H9 (cell line): Measurements from ENCODE around the gene NUDT3. TPM values are rescaled to one million over a fixed set of nuclear protein-coding genes. Genes with fewer than 3 reads are reported as not detected.

ENCODE experiments used
- DNase-seq: peaks from one replicate; pipeline ENCODE4 v3.0.0-alpha.2; 2017
- H2AFZ ChIP-seq: one replicate; pipeline ENCODE4 v1.6.1; 2013; ENCODE audit warnings: mild to moderate bottlenecking, low read length, control low read depth, moderate library complexity
- H2AK5ac ChIP-seq: 2 replicates; pipeline ENCODE4 v1.6.1; 2013; ENCODE audit warnings: low read length, control low read depth, mixed read lengths; ENCODE audit not compliant: insufficient read length
- H2BK120ac ChIP-seq: one replicate; pipeline ENCODE4 v1.6.1; 2013; ENCODE audit warnings: low read depth, mild to moderate bottlenecking, low read length, control low read depth, inconsistent platforms; ENCODE audit not compliant: poor library complexity, severe bottlenecking
- H2BK12ac ChIP-seq: 2 replicates; pipeline ENCODE4 v1.6.1; 2013; ENCODE audit warnings: low read length, control low read depth, mixed read lengths, low read depth; ENCODE audit not compliant: insufficient read length
- H2BK15ac ChIP-seq: 2 replicates; pipeline ENCODE4 v1.6.1; 2013; ENCODE audit warnings: low read depth, low read length, control low read depth
- H2BK20ac ChIP-seq: one replicate; pipeline ENCODE4 v1.6.1; 2013; ENCODE audit warnings: low read depth, mild to moderate bottlenecking, low read length, control low read depth, inconsistent platforms; ENCODE audit not compliant: poor library complexity, severe bottlenecking
- H2BK5ac ChIP-seq: 2 replicates; pipeline ENCODE4 v1.6.1; 2013; ENCODE audit warnings: low read length, control low read depth, mixed read lengths; ENCODE audit not compliant: insufficient read length
- H3K14ac ChIP-seq: 2 replicates; pipeline ENCODE4 v1.6.1; 2013; ENCODE audit warnings: low read length, control low read depth; ENCODE audit not compliant: insufficient read depth
- H3K18ac ChIP-seq: 2 replicates; pipeline ENCODE4 v1.6.1; 2013; ENCODE audit warnings: low read depth, mild to moderate bottlenecking, mixed read lengths, low read length, control low read depth; ENCODE audit not compliant: insufficient read length
- H3K23ac ChIP-seq: 2 replicates; pipeline ENCODE4 v1.6.1; 2013; ENCODE audit warnings: low read length, control low read depth, mixed read lengths, low read depth; ENCODE audit not compliant: insufficient read length
- H3K23me2 ChIP-seq: 2 replicates; pipeline ENCODE4 v1.6.1; 2013; ENCODE audit warnings: low read depth, mild to moderate bottlenecking, mixed read lengths, low read length, control low read depth; ENCODE audit not compliant: insufficient read length, poor library complexity, severe bottlenecking
- H3K27ac ChIP-seq: 2 replicates; pipeline ENCODE4 v1.5.1; 2013; ENCODE audit warnings: low read length, control low read depth, mixed read lengths, low read depth; ENCODE audit not compliant: insufficient read length
- H3K27me3 ChIP-seq: 2 replicates; pipeline ENCODE4 v1.6.1; 2013; ENCODE audit warnings: low read length, control low read depth, inconsistent platforms; ENCODE audit not compliant: insufficient read depth
- H3K4ac ChIP-seq: 2 replicates; pipeline ENCODE4 v1.6.1; 2013; ENCODE audit warnings: low read depth, mild to moderate bottlenecking, control low read depth, inconsistent platforms, low read length, moderate library complexity
- H3K4me1 ChIP-seq: 2 replicates; pipeline ENCODE4 v1.6.1; 2013; ENCODE audit warnings: low read length, control low read depth, inconsistent platforms; ENCODE audit not compliant: insufficient read depth
- H3K4me2 ChIP-seq: 2 replicates; pipeline ENCODE4 v1.6.1; 2013; ENCODE audit warnings: low read length, control low read depth, mixed read lengths; ENCODE audit not compliant: insufficient read length, insufficient read depth
- H3K56ac ChIP-seq: 2 replicates; pipeline ENCODE4 v1.6.1; 2013; ENCODE audit warnings: low read depth, mild to moderate bottlenecking, mixed read lengths, low read length, control low read depth; ENCODE audit not compliant: insufficient read length
- H3K79me1 ChIP-seq: 2 replicates; pipeline ENCODE4 v1.6.1; 2013; ENCODE audit warnings: low read depth, mild to moderate bottlenecking, moderate library complexity, low read length, control low read depth, inconsistent platforms; ENCODE audit not compliant: insufficient read depth, poor library complexity, severe bottlenecking
- H3K79me2 ChIP-seq: 2 replicates; pipeline ENCODE4 v1.6.1; 2013; ENCODE audit warnings: low read length, control low read depth, inconsistent platforms; ENCODE audit not compliant: insufficient read depth
- H3K9ac ChIP-seq: 2 replicates; pipeline ENCODE4 v1.6.1; 2013; ENCODE audit warnings: low read length, control low read depth, mixed read lengths; ENCODE audit not compliant: insufficient read length; ENCODE audit errors: extremely low read depth
- H3K9me3 ChIP-seq: one replicate; pipeline ENCODE4 v1.6.1; 2013; ENCODE audit warnings: low read depth, low read length, inconsistent platforms; ENCODE audit not compliant: control insufficient read depth
- H3T11ph ChIP-seq: one replicate; pipeline ENCODE4 v1.6.1; 2013; ENCODE audit warnings: mild to moderate bottlenecking, low read length, control low read depth, inconsistent platforms
- H4K20me1 ChIP-seq: one replicate; pipeline ENCODE4 v1.6.1; 2013; ENCODE audit not compliant: control insufficient read depth, insufficient read length, insufficient read depth
- H4K5ac ChIP-seq: 2 replicates; pipeline ENCODE4 v1.6.1; 2013; ENCODE audit warnings: low read depth, mild to moderate bottlenecking, mixed read lengths, low read length, control low read depth; ENCODE audit not compliant: insufficient read length
- H4K8ac ChIP-seq: replicated peaks from 2 replicates; pipeline ENCODE4 v1.6.1; 2013; ENCODE audit warnings: low read length, control low read depth, mixed read lengths, low read depth; ENCODE audit not compliant: insufficient read length
- H4K91ac ChIP-seq: 2 replicates; pipeline ENCODE4 v1.6.1; 2013; ENCODE audit warnings: low read depth, mild to moderate bottlenecking, moderate library complexity, mixed read lengths, low read length, control low read depth; ENCODE audit not compliant: insufficient read length
- H3K27ac Mint-ChIP-seq, 3 experiments: 2 replicates in 2 of 3; 3 replicates in 1 of 3; pipeline ENCODE4 v1.8.0; 2020 to 2021; ENCODE audit warnings: mixed read lengths in 3 of 3, mild to moderate bottlenecking in 1 of 3, moderate library complexity in 1 of 3
- H3K27me3 Mint-ChIP-seq: 2 replicates; pipeline ENCODE4 v1.8.0; 2021; ENCODE audit warnings: low read depth, mild to moderate bottlenecking, moderate library complexity, mixed read lengths
- H3K36me3 Mint-ChIP-seq, 3 experiments: 2 replicates in 2 of 3; 3 replicates in 1 of 3; pipeline ENCODE4 v1.8.0; 2020 to 2021; ENCODE audit warnings: low read depth in 3 of 3, mixed read lengths in 3 of 3; ENCODE audit not compliant: insufficient read depth in 1 of 3
- H3K4me1 Mint-ChIP-seq, 2 experiments: 2 replicates each; pipeline ENCODE4 v1.8.0; 2020; ENCODE audit warnings: mixed read lengths in 2 of 2
- H3K4me3 Mint-ChIP-seq, 2 experiments: 2 replicates in 1 of 2; 3 replicates in 1 of 2; pipeline ENCODE4 v1.8.0; 2020 to 2021; ENCODE audit warnings: mild to moderate bottlenecking in 2 of 2, mixed read lengths in 2 of 2, moderate library complexity in 1 of 2
- H3K9me3 Mint-ChIP-seq, 2 experiments: 2 replicates in 1 of 2; 3 replicates in 1 of 2; pipeline ENCODE4 v1.8.0; 2020; ENCODE audit warnings: mild to moderate bottlenecking in 2 of 2, mixed read lengths in 2 of 2, moderate library complexity in 1 of 2
- CTCF ChIP-seq: fragments of 200-600 bp; sonication (generic); conservative IDR thresholded peaks from 3 replicates; pipeline ENCODE4 v1.8.0; 2021; ENCODE audit warnings: antibody characterized with exemption, mild to moderate bottlenecking
- WGBS: extraction: QIAGEN DNeasy Blood & Tissue Kit; methylation state at CpG from one replicate; pipeline ENCODE4 v1.1.7; 2013; ENCODE audit warnings: missing lambda C conversion rate, low lambda C conversion rate, mixed read lengths; ENCODE audit not compliant: insufficient read length; ENCODE audit errors: extremely low coverage; 5-methylcytosine and 5-hydroxymethylcytosine counted together
- total RNA-seq: library from RNA; stranded (reverse); gene quantifications from 2 replicates; pipeline ENCODE4 v1.2.1, GENCODE V29; 2021

Gene NUDT3
- total RNA-seq, 1 experiment from 2014 or later = 23.6 TPM

- H2BK20ac ChIP-seq = no peak overlapping the region
- peaks cover 0 to 5% (median 3%) of the 10 kb centered on the region in 3 experiments; a peak in 2 of 7 replicates for H3K36me3 Mint-ChIP-seq
- no peaks in the 10 kb centered on the region for H3K4me1 ChIP-seq
- no peak overlapping the region for H3K56ac ChIP-seq
- no peak overlapping the region for H3K4me2 ChIP-seq
- no peak overlapping the region for H4K91ac ChIP-seq
- no peaks in the 10 kb centered on the region for H4K20me1 ChIP-seq
- H3K27ac Mint-ChIP-seq = no peak overlapping the region
- no peak overlapping the region for H3K27ac ChIP-seq
- no peak overlapping the region for H3K14ac ChIP-seq
- no peak overlapping the region for H4K5ac ChIP-seq
- H2BK120ac ChIP-seq = no peak overlapping the region
- H3K79me1 ChIP-seq = peaks cover 11% of the 10 kb centered on the region
- H3K9ac ChIP-seq = no peak overlapping the region
- H2AFZ ChIP-seq = no peak overlapping the region
- peaks cover 5 to 7% of the 10 kb centered on the region in 2 experiments for H3K4me1 Mint-ChIP-seq
- no peak overlapping the region for H3K23ac ChIP-seq
- no peaks in the 10 kb centered on the region for H3K9me3 Mint-ChIP-seq
- H3K4me3 Mint-ChIP-seq = no peak overlapping the region
- H2AK5ac ChIP-seq = no peak overlapping the region
- no peaks in the 10 kb centered on the region for H3K23me2 ChIP-seq
- H3K27me3 ChIP-seq = no peaks in the 10 kb centered on the region
- H3K9me3 ChIP-seq = no peaks in the 10 kb centered on the region
- peaks cover 4% of the 10 kb centered on the region; the same call in 1 of the 2 replicates for H3K79me2 ChIP-seq
- H3T11ph ChIP-seq = no peak overlapping the region
- no peak overlapping the region for H2BK15ac ChIP-seq
- H3K27me3 Mint-ChIP-seq = no peaks in the 10 kb centered on the region
- H4K8ac ChIP-seq = no peak overlapping the region
- no peak overlapping the region for H3K18ac ChIP-seq
- TF ChIP-seq CTCF = no peak
- H2BK12ac ChIP-seq = no peak overlapping the region
- no peak overlapping the region for H3K4ac ChIP-seq
- no peak overlapping the region for H2BK5ac ChIP-seq
- WGBS = 100% methylated on average over 2 of the region's 5 CpGs
- DNase-seq = no peak
Measured at GRCh38 chr6:34375833-34376232, 16.6 kb downstream of the NUDT3 start.
